ENCODE results near the gene SSR4.

GRCh38 chrX:153775293-153776119 lies 19.0 kb upstream of the SSR4 start:
- TF ChIP-seq CTCF (optimal IDR thresholded peaks at IDR 0.05 in 1 of 3, IDR thresholded peaks at IDR 0.05 in 1 of 3, conservative IDR thresholded peaks at IDR 0.05 in 1 of 3; ENCODE audit: extremely low read depth in 1 of 3, insufficient read depth in 2 of 3, low read length in 3 of 3) (no peak), EZH2 (IDR thresholded peaks at IDR 0.05; ENCODE audit: low read length) (no peak)
